ENCODE measurements around the gene CDKN2C. TPM values are rescaled to one million over a fixed set of nuclear protein-coding genes. Genes with fewer than 3 reads are reported as not detected.
"Not testable (repeated sequence)": the region's sequence is repeated elsewhere in the genome, so short reads cannot be mapped to it uniquely, and the experiment has no call there.

Gene CDKN2C
- total RNA-seq, 3 donors from 2014 or later = 4.4 to 20.7 (median 14.8) TPM

DNA sequence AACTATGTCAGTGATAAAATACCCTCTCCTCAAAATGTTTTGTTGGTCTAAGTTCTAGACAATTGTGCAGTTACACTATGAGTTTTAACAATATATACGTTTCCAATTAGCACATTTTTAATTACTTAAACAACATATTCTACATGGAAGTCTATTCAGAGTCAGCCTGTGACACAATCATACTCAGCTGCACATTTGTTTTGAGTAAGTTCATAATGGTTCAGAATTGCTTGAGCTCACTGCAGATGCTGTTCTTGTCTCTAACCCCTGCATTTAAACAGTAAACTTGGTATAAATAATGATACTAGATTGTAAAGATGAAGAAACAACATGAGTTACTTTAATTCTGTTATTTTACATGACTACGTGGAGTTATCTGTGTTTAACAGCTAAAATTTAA, 30.6 kb downstream of the CDKN2C start:
- no peak overlapping the region for H3K4me3 ChIP-seq
- H3K4me1 ChIP-seq (ENCODE audit: low read depth) = no peaks in the 10 kb centered on the region
- intact Hi-C loops (cut with DNase I, micrococcal nuclease) = no loop called here
- H3K36me3 ChIP-seq (ENCODE audit: low read depth) = no peaks in the 10 kb centered on the region
- no peak for ATAC-seq
- TF ChIP-seq, protein P1, sequence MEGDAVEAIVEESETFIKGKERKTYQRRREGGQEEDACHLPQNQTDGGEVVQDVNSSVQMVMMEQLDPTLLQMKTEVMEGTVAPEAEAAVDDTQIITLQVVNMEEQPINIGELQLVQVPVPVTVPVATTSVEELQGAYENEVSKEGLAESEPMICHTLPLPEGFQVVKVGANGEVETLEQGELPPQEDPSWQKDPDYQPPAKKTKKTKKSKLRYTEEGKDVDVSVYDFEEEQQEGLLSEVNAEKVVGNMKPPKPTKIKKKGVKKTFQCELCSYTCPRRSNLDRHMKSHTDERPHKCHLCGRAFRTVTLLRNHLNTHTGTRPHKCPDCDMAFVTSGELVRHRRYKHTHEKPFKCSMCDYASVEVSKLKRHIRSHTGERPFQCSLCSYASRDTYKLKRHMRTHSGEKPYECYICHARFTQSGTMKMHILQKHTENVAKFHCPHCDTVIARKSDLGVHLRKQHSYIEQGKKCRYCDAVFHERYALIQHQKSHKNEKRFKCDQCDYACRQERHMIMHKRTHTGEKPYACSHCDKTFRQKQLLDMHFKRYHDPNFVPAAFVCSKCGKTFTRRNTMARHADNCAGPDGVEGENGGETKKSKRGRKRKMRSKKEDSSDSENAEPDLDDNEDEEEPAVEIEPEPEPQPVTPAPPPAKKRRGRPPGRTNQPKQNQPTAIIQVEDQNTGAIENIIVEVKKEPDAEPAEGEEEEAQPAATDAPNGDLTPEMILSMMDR (IDR thresholded peaks at IDR 0.05) = no peak
- DNase-seq = no peak
- H3K9me3 ChIP-seq = no peaks in the 10 kb centered on the region

DNA sequence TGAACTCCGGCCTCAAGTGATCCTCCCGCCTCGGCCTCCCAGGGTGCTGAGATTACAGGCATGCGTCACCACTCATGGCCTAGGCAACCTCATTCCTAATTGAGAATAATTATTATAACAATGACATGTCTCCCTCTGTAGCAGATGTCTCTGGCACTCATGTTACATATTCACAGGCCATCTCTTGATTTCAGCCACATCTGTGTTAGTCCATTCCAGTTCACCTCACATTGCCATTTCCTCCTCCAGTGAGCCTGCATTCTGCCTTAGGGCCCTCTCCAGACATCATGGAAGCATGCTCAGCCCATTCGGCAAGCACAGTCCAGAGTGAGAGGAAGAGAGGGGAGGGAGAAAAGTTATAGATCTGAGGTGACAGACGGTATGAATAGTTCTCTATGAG, 32.5 kb downstream of the CDKN2C start:
- DNase-seq = no peak
- ATAC-seq = no peak
- H3K4me1 ChIP-seq (ENCODE audit: low read depth) = no peaks in the 10 kb centered on the region
- no peaks in the 10 kb centered on the region for H3K9me3 ChIP-seq
- H3K36me3 ChIP-seq (ENCODE audit: low read depth) = no peaks in the 10 kb centered on the region
- intact Hi-C loops (cut with DNase I, micrococcal nuclease) = no loop called here
- TF ChIP-seq, protein P1 (IDR thresholded peaks at IDR 0.05) = no peak
- H3K4me3 ChIP-seq = no peak overlapping the region

DNA sequence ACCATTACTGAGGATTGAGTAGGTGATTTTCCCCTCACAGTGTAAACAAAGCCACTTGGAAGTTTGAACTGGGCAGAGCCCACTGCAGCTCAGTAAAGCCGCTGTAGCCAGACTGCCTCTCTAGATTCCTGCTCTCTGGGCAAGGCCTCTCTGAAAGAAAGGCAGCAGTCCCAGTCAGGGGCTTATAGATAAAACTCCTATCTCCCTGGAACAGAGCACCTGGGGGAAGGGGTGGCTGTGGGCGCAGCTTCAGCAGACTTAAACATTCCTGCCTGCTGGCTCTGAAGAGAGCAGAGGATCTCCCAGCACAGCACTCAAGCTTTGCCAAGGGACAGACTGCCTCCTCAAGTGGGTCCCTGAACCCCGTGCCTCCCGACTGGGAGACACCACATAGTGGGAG, 35.5 kb downstream of the CDKN2C start:
- intact Hi-C loops (cut with DNase I, micrococcal nuclease); H3K4me1 ChIP-seq (ENCODE audit: low read depth); ATAC-seq; H3K36me3 ChIP-seq (ENCODE audit: low read depth); H3K9me3 ChIP-seq; DNase-seq; H3K4me3 ChIP-seq: not testable (repeated sequence)

- H3K4me3 ChIP-seq = no peak overlapping the region
These were observed 39.3 kb downstream of the CDKN2C start for GRCh38 chr1:51009381-51009780.

DNA sequence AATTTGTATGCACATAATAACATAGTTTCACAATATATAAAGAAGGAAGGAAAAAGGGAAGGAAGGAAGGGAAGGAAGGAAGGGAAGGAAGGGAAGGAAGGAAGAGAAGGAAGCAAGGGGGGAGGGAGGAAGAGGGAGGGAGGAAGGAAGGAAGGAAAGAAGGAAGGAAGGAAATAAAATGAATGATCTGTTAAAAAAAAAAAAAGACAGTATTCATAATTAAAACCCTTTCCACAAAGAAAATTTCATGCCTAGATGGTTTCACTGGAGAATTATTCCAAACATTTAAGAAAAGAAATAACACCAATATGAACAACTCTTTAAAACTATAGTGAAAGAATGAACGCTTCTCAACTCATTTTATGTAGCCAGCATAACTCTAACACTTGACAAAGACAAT, 44.8 kb downstream of the CDKN2C start:
- intact Hi-C loops (cut with DNase I, micrococcal nuclease) = no loop called here
- Histone ChIP-seq H3K9me3 (no peaks in the 10 kb centered on the region), H3K4me1 (ENCODE audit: low read depth) (no peaks in the 10 kb centered on the region), H3K36me3 (ENCODE audit: low read depth) (no peaks in the 10 kb centered on the region), H3K4me3 (no peak overlapping the region)
- no peak for ATAC-seq
- TF ChIP-seq, protein P1 (IDR thresholded peaks at IDR 0.05) = no peak
- no peak for DNase-seq

More at GRCh38 chr1:51009381-51009780, 39.3 kb downstream of the CDKN2C start:
- DNase-seq = no peak
- intact Hi-C loops (cut with DNase I, micrococcal nuclease) = no loop called here
- Histone ChIP-seq H3K9me3 (no peaks in the 10 kb centered on the region), H3K4me1 (ENCODE audit: low read depth) (no peaks in the 10 kb centered on the region), H3K36me3 (ENCODE audit: low read depth) (no peaks in the 10 kb centered on the region)
- no peak for ATAC-seq
- TF ChIP-seq, protein P1 (IDR thresholded peaks at IDR 0.05) = no peak

DNA sequence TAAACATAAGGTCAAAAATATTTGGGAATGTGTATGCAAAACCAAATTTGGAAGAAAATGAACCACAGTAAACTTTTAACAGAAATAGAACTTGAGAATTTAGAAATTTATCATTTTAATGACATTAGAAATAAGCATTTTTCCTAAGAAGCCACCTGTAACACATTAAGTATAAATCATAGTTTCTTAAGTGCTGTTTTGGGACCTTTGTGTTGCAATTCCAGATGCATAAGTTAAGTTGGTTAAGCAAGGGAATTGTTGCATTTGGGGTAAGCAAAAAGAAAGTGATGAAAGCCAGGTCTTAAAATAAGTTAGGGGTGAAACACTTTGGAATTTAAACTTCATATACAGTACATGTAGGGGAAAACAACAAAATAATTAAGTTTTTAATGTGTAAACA, 49.8 kb downstream of the CDKN2C start:
- intact Hi-C loops (cut with DNase I, micrococcal nuclease) = no loop called here
- TF ChIP-seq, protein P1 (IDR thresholded peaks at IDR 0.05) = no peak

More for the DNA sequence above, 49.8 kb downstream of the CDKN2C start:
- no peaks in the 10 kb centered on the region for H3K9me3 ChIP-seq
- DNase-seq = no peak
- no peaks in the 10 kb centered on the region for H3K4me1 ChIP-seq (ENCODE audit: low read depth)
- no peaks in the 10 kb centered on the region for H3K36me3 ChIP-seq (ENCODE audit: low read depth)
- no peak for ATAC-seq
- H3K4me3 ChIP-seq = no peak overlapping the region

Other genes with a start within 250 kb of the CDKN2C start
- gene FAF1, start 10.0 kb upstream of the CDKN2C start, total RNA-seq = 10 to 100 TPM; 48.6 to 70.9 (median 57.7) TPM
- not detected for gene C1orf185, start 132.0 kb downstream of the CDKN2C start, total RNA-seq